ENCODE measurements around the gene NTM.

Gene NTM

DNA sequence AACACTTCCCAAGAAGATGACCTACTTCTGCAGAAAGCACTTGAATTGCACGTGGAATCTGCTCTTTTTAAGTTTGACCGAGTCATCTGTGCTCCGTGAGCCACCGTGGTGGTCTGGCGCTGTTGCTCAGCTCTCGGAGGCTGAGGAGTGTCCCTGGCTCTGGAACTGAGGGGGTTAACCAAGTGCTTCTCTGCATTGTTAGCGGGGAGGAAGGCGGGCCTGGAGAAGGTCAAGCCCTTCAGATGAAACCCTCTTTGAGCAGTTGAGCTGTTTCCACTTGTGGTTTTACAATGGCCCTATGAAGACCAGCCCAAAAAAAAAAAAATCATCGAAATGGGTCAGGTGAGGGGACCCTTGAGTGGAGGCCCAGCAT lies 286.4 kb downstream of the NTM start:
- no peak for DNase-seq

DNA sequence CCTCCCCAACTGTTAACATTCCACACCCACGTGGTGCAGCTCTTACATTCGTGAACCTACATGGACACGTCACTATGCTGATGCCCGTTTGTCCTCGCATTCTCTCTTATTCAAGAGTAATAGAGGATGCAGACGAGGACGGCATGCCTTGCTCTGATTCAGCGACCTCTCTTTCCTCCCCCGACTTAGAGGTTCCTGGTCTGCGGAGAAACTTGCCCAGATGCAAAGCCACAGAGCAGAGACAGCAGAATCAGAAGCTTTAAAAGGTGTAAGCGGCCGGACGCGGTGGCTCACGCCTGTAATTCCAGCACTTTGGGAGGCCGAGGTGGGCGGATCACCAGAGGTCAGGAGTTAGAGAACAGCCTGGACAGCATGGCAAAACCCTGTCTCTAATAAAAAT lies 288.0 kb downstream of the NTM start:
- DNase-seq: no peak

DNA sequence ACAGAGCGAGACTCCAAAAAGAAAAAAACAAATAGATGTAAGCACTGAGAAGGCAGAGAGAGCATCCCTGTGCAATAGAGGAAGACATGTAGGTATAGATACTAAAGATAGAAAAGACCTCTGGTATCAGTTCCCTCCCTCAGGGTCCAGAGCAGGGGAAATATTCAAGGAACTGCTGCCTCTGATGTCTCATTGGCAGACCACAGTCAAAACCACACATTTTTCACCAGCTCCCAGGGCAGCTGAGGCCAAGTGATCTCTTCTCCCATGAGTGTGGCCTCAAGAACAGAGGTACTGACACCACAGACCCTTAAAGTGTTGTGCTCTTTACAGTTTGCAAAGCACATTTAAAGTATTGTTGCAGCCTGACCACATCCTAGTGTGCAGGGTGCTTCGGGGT lies 288.5 kb downstream of the NTM start:
- DNase-seq: no peak

DNA sequence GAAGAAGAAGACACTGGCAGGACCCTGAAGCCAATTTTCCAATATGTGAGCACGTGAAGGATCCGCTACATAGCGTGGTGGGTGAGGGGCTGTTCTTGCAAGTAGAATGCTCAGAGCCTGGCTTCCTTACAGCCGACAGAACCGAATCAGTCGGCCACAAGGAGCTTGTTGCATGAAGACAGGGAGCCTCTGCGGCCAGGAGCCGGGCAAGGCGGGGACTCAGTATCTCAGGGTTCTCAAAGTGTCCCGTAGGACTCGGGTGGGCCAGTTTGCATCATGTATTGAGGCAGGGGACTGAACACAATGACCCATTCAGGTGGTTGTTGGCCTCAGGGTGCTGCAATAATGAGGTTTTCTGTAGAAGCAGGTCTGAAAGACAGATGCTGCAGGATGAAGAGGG lies 289.5 kb downstream of the NTM start:
- DNase-seq: no peak

DNA sequence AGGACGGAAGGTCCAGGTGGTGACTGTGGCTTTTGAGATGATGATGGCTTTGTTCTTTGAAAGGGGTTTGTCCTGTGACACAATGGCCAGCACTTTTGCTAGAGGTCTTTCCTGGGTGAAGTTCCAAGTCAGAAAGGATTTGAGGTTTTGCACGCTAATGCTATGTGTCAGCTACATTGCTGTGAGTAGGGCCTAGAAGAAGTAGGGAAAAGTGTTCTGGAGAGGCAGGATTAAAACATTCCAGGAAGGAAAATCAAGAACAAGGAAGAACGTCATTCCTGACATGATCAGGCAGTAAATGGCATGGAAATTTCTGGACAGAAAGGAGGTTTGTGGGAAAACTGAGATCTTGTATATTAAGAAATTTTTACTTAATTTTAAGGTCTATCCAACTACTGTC lies 290.7 kb downstream of the NTM start:
- peak; percentile 81 for DNase-seq

DNA sequence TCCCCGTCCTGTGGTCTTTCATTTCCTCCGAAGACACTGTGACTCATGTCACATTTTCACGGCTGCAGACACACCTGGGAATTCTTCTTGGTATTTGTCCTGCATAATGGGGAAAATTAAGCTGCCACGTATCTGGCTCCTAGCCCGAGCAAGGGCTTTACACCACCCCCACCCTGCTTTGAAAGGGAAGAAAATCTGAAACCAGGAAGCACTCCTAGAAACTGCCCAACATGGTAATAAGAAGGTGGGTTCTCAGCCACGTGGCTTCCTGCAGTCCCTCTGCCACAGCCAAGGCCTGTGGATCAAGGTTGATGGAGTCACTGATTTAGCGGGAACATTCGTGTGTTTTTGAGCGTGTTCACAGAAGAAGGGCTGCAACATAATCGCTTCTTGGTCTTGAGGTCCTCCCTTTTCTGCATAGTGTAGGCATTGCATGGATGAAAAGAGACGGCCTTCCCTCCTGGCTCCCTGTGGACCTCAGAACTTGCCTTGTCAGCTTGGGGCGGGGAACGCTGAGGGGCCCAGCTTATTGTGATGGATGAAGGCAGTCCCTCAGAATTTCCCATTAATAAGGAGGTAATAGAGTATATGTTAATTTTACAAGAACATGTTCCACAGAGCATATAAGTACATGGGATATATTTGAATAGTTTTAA lies 292.0 kb downstream of the NTM start:
- DNase-seq: peak; percentile 39

DNA sequence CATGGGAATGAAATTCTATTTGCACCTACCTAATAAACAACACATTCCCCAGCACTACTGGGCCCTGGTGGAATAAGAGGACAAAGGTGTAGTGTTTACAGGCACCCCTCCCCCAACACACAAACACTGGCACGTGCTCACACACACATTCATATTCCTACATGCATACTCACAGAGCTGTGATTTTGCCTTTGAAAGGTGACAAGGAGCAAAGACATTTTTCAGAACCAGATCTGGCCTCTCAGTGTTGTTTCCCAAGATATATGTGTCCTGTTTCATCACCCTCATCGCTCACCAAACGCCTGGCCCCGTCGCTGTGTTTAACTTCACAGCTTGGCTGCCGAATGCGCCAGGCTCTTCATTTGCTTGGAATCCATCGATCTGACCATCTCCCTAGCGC lies 292.6 kb downstream of the NTM start:
- no peak for DNase-seq

DNA sequence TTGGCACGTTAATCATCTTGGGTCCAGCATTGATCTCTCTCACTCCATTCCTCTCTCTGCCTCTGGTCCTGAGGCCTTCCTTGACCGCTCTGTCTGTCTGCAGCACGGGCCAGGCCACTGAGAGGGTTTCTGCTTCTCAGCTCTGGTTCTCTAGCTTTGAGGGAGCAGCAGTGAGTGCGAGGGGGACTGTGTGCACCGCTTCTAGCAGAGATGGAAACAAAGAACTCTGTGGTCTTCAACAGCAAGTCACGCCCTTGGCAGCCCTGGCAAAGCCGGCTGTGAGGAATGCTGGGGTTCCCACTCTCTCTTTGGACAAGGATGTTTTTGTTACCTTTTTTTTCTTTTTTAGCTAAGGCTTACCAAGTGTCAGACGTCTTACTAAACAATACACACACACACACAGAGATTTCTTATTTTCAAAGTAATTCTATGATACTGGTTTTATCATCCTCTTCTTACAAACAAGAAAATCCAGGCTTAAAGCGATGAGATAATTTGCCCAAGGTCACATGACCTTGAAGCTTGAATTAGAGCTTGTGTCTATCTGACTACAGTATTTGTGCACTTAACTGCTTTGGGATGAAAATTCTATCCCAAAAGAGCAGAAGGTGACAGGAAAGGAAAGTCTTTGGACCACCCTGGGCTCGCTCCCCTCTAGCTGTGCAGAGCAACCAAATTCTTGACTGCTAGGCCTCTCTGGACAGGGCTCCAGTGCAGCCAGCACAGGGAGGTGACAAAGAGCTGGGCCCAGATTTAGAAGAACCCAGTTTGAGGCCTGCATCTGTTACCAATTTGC lies 293.2 kb downstream of the NTM start:
- DNase-seq: no peak

DNA sequence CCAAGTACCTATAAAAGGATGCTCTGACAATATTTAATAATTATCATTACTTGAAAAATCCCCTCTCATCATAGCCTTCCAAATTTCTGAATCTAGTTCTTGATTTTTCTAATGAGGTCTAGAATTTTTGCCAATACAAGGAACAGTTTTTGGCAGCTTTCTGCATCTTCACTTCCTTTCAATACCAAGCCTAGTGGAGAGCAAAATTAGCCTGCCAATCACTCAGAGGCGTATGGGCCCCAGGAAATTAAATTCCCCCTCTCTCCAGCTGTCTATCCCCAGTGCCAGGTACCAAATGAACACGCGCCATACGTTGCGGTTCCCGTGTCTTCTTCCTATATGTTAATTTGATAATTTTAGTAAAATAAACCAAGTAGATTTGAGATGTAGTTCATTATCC lies 293.9 kb downstream of the NTM start:
- no peak for DNase-seq

DNA sequence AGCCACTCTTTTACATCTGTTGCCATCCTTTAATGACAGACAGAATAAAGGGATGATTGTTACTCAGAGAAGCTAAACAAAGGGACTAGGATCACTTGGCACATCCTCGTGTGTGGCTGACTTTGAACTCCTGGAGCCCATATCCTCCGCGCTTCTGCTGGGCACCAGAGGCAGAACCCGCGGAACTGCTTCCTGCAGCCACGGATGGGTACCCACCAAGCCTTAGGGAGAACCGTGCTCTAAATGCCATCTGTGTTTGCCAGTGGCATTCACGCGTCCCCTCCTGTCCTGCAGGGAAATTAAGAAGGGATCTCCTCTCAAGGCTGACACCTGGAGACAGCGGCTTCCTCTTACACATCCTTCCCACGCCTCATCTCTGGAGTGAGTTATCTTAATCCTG lies 294.4 kb downstream of the NTM start:
- DNase-seq: no peak

DNA sequence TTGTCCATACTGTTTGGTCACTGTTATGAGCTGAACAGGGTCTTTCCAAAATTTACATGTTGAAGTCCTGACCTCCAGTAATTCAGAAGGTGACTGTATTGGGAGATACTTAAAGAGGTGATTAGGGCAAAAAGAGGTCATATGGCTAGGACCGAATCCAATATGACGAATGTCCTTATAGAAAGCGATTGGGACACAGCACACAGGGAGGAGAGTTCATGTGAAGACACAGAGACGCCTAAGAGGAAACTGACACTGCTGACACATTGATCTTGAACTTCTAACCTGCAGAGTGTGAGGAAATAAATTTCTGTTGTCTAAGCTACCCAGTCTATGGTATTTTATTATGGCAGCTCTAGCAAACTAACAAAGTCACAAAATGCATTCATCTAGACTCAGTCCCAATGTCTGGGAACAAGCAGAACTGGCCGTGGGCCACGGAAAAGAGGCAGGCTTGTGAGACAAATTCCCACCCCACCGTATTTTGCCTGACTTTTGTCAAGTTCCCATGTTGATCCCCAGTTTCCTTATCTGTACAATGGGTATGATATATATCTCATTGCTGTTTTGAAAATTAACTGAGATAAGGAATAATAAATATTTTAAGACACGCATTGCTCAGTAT lies 295.0 kb downstream of the NTM start:
- no peak for DNase-seq

DNA sequence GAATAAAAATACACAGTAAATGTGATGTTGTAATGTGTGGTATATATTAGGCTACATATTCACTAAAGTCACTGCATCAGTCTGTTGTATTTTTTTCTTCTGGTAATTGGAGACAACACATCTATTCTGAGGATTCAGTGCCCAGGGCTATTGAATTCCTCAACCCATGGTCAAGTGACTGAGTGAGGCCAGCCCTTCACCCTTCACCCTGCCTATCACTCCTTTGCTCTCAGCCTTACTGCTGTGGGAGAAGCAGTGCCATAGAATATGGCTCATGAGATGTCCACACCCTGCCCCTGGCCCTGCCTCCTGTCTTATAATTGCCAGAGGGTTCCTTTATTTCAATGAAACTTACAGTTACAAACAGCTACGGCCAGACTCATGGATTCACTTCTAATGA lies 295.6 kb downstream of the NTM start:
- no peak for DNase-seq

DNA sequence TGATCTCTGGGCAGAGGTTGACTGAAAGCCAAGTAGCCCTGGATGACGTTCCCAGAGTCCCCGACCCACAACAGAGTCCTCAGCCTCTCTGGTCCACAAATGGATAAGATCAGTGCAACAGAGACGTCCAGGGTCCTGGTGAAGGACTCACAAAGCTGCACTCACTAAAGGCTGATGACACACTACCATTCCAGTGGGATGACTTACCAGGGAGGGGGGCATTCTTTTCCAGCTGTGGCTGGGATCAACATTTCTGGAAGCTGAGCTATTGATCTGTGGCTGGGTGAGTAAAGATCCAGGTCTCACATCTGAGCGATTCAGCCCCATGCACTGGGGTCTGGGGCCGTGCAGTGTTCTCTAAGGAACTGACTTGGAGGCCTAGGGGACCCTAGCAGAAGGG lies 296.2 kb downstream of the NTM start:
- DNase-seq: peak; percentile 88

DNA sequence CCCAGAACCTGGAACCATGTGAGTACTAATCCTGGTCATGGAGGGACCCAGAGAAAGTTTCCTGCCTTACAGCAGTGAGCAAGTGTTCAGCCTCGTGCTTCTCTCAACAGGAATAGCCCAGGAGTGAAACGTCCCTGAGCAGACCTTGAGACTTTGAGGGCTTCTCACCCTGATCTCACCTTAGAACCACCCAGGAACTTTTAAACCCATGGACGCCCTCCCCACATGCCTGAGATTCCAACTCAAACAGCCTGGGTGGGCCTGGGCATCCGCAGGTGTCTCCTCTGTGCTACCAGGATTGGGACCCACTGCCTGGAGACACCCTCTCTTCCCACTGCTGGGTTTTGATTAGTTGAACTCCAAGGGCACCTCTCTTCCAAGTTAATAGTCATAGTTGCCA lies 297.2 kb downstream of the NTM start:
- DNase-seq: no peak

DNA sequence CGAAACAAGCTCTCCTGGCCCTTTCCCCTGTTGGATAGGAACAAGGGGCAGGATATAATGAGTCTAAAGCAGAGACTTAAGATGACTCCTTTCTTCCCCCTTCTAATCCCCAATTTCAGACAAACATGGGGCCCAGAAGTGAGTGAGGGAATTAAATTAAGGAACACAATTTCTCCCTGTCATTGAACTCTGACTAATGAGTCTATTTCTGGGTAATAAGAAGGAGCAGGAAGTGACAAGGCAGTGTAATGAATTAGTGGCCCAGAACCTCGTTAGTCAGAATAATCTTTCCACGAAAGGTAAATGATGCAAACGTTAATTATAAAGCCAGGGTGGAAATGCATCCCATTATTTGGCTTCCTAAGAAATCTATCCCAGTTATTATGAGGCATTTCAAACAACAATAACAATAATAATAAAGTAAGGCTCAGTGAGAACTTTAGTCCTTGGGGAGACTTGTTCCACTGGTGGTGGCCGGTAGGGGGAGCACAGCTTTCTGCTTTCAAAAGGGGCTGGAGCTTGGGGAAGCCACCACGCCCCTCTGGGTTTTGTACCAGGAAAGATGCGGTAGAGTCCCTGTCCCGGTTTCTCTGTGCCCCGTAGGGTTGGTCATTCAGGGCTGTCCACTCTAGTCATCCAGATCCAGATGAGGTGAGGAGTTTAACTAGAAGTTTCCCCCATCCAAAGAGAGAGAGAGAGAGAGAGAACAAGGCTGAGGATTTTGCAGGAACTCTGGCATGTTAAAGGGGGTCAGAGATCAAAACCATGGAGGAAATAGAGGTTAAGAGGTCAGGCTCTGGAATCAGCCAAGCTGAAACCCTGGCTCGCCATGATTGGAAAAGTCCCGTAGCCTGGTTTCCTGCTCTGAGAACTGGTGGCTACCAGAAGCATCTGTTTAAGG lies 298.3 kb downstream of the NTM start:
- DNase-seq: peak; percentile 52

DNA sequence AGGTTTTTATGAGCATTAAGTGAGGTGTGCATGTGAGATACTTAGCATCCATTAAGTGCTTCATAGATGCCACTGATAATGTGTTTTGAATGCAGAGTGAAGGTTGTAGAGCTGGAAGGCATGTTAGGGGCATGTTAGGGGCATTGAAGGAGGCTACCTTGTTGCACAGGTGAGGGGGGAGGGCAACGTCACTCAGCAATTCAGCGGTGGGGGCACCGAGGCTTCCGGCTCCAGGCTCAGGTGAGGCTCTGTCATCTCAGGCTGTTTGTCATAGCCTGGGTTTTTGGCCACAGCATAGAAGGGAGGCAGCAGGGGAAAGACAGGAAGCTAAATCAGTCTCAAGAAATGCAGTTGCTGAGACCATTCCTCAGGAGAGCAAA lies 299.0 kb downstream of the NTM start:
- no peak for DNase-seq

DNA sequence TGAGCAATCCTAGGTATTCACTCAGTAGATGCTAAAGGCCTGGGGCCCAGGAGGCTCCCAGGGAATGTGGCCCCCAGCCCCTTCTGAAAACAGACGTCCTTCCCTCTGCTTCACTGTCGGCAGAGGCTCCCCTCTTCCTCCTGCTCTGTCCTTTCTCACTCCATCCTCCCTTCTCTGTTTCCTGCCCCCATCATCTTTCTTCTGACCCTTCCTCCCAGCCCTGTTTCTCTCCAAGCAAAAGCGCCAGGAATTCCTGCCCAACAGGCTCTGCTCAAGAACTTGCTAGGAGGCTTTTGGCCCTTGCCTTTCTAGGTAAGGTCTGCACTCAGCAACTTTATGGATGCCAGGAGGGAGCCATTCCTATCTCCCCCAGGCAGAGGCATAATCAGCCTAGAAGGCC lies 300.5 kb downstream of the NTM start:
- no peak for DNase-seq

DNA sequence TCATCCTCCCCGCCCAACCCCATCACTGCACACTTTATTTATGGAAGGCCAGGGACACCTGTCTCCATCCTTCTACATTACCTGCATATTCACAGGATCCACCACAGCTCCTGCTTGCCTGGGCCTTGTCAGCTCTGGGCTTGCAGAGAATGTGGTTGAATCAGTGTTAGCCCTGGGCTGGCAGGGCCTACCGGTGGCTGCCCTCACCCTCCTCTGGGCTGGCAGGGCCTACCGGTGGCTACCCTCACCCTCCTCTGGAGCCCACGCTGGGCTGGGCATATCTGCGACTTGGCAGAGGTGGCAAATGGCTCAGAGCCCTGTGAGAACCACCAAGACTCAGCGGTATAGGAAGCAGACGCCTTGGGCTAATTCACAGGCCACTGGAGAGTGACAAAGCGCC lies 300.9 kb downstream of the NTM start:
- no peak for DNase-seq

DNA sequence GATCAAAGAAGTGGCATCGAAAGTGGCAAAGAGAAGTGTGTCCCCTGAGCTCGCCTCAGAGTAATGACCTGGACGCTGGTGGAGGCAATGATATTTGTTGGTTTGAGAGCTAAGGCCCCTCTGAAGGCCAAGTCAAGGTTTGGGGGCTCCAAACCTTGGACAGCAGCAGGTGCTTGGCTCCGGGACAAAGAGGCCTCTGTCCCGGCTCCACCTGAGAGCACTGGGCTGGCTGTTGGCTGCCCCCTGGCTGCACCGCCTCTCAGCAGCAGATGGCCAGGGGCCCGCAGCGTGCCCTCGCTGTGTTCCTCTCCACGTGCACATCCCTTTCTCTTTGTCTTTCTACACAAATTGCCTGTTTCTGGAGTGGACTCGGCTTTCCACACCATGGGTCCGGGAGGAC lies 301.3 kb downstream of the NTM start:
- DNase-seq: no peak

DNA sequence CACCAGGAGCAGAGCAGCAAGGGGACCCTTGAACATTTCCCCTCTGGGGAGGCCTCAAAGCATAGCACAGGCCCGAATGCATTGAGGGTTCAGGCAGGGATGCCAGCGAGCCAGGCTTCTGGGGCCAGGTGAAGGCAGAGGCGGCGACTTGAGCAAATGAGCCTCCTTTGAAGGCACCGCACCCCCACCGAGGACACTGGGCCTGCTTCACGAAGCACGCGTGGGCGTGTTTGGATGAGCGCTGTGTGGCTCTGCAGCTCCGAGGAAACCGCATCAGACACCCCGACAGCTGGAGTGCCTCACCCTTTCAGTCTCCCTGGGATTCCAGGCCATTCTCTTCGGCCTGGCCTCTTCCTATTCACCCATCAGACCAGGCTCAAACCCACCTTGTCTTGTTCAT lies 301.8 kb downstream of the NTM start:
- no peak for DNase-seq

DNA sequence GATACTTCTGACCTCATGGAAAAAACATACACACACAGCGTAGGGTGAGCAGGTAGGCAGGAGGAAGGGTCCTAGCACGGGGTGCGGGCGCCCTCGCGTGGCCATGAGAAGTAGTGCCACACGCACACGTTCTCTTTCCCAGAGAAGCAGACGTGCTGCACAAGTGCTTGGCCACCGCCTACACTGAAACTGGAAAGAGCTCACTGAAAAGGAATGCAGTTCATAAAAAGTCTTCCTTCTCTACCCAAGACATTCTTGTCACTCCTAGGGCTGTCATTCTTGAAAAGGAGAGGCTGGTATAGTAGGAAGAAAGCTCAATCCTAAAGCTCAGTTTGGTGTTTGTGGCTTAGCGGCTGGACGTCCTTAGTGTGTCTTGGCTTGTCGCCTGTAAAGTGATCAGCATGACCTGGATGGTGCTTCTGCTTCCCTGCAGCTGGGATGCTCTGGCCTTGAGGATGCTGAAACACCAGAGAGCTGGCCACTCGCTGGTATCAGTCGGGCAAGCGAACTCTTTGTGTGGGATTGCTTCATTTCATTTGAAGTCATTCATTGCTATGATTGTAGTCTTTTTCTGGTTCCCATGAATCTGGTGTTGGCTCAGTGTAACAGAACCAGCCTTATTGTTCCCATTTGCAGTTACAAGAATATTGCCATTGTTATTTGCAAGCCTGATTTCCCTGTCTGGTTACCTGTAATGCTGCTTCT lies 303.8 kb downstream of the NTM start:
- DNase-seq: peak; percentile 88

DNA sequence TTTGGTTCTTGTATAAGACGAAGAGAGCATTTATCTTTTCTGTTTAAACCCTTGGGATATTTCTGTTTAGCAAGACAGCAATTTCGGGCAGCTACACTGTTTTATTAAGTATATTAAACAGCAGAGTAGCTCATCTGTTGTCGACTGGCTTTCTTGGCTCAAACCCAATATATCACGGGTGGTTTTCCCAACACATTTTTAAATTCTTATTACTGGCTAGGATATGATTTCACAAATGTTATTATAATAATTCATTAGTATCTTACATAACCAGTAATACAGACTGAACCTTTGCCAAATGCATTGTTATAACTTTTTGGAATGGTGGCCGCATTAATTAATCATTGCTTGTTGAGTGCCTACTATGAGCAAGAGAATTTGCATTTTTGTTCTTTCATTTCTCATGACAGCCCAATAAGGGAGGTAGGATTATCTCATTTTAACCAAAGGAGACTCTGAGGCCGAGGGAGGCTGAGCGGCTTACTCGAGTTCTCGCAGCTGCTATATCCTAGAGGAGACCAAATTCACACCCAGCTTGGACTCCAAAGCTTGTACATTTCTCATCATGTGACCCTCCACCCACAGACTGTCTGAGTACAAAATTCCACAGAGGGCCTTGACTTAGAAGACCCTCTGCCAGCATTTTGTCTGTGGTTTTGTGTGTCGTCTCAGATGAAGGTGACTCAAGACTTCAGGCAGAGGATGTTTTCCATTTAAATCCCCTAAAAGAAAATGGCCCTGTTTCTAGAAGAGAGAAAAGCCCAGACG lies 304.9 kb downstream of the NTM start:
- DNase-seq: peak; percentile 76

Data from fibroblast of skin of right quadriceps (primary cell).